Activated CD8-positive, alpha-beta memory T cell treated with anti-CD3 and anti-CD28 coated beads for 36 hours (primary cell): ENCODE data around the gene AUTS2. TPM values are rescaled to one million over a fixed set of nuclear protein-coding genes. Genes with fewer than 3 reads are reported as not detected.
"Not testable (repeated sequence)": the region's sequence is repeated elsewhere in the genome, so short reads cannot be mapped to it uniquely, and the experiment has no call there.

Experiments used
- CTCF ChIA-PET: fragments of 350-600 bp; sonication (Branson Sonifier 250); formaldehyde crosslinking; loops from one replicate; lab custom pipeline; 2021; ENCODE audit warnings: antibody characterized with exemption; lab: Charles Lee
- POLR2A ChIA-PET: fragments of 350-600 bp; sonication (Branson Sonifier 250); formaldehyde crosslinking; loops from one replicate; lab custom pipeline; 2021; ENCODE audit warnings: antibody characterized with exemption; lab: Charles Lee
- total RNA-seq, 2 experiments: library from RNA; stranded (reverse); gene quantifications; one replicate each; pipeline ENCODE4 v1.2.3, GENCODE V29; 2021

The AUTS2 gene
- total RNA-seq, 2 experiments from 2014 or later, result 3.4 to 3.5 TPM

DNA sequence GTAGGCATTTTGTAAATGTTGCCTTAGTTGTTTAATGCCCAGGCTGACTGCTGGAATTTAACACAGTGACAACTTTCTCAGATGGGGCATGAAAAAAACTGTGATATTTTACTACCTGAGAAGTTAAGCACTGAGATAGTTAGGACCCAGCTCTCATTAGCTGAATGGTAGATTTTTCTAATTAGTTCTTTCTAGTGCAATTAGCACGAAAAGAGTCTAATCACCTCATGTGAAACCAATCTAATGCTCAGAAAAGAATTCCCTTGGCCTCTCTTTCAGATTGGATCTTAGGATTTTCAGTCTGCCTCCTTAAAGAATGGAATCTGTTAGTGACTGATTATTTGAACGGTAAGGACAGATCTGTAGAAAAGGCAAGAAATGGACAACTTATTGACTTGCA is 743.2 kb downstream of the AUTS2 start:
- ChIA-PET CTCF (no interaction called here), POLR2A (no interaction called here)

- ChIA-PET CTCF (no interaction called here), POLR2A (no interaction called here)
Observed at GRCh38 chr7:70343519-70343918, 745.2 kb downstream of the AUTS2 start.

GRCh38 chr7:70344726-70345125 is 746.5 kb downstream of the AUTS2 start:
- POLR2A ChIA-PET, result no interaction called here
- CTCF ChIA-PET, result no interaction called here

- POLR2A ChIA-PET, result no interaction called here
- CTCF ChIA-PET, result no interaction called here
Observed at GRCh38 chr7:70346844-70347462, 748.7 kb downstream of the AUTS2 start.

- CTCF ChIA-PET, result no interaction called here
- POLR2A ChIA-PET, result no interaction called here
Observed at GRCh38 chr7:70347463-70348254, 749.4 kb downstream of the AUTS2 start.

DNA sequence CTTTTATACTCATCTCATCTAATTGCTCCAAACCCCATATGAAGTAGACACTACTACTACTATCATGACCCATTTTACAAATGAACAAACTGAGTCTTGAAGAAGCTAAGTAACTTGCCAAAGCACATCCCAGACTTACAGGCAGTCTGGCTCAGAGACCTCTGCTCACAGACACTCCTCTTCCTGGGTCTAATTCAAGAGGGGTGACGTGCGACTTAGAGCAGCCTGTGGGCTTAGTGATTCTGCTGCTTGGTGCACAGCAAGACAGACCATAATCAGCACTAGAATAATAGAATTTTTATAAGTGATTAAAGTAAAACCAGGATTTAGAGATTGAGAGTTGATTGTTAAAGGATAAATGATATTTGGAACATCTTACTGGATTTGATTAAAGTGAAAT is 750.8 kb downstream of the AUTS2 start:
- ChIA-PET CTCF (no interaction called here), POLR2A (no interaction called here)

DNA sequence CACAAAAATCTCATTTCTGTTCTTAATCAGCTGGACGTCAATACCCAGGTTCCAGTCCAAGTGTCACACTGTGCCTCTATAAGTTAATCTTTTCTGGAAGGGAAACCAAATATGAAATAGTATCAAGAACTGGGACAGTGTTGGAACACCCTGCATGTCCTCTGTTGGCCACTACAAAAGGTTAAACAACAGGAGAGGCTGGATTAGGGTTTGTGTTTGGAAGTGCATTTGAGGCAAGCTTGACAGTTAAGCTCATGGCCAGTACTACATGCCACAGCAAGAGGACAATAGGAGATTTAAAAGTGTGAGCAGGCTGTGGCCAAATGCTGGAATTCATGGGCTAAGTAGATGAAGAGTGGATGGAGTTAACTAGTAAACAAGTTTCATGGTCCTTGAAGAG is 751.5 kb downstream of the AUTS2 start:
- POLR2A ChIA-PET, result no interaction called here
- CTCF ChIA-PET, result no interaction called here

DNA sequence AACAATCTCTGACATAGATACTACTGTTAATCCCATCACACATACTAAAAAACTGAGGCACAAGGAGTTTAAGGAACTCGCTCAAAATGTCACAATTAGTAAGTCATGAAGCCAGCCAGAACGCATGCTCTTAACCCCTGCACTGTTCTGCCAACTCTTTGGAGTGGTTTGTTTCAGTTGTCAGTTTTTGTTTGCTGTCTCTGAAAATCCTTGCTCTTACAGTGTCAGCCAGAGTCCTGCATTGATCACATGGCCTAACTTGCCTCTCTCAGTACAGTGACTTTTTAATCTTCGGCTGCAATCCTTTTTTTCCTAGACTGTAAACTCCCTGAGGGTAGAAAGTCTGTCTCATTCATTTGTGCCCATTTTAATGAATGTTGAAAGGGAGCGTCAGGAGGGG is 753.8 kb downstream of the AUTS2 start:
- POLR2A ChIA-PET, result no interaction called here
- CTCF ChIA-PET, result no interaction called here

- ChIA-PET POLR2A (no interaction called here), CTCF (no interaction called here)
Observed at GRCh38 chr7:70352906-70353305, 754.6 kb downstream of the AUTS2 start.

DNA sequence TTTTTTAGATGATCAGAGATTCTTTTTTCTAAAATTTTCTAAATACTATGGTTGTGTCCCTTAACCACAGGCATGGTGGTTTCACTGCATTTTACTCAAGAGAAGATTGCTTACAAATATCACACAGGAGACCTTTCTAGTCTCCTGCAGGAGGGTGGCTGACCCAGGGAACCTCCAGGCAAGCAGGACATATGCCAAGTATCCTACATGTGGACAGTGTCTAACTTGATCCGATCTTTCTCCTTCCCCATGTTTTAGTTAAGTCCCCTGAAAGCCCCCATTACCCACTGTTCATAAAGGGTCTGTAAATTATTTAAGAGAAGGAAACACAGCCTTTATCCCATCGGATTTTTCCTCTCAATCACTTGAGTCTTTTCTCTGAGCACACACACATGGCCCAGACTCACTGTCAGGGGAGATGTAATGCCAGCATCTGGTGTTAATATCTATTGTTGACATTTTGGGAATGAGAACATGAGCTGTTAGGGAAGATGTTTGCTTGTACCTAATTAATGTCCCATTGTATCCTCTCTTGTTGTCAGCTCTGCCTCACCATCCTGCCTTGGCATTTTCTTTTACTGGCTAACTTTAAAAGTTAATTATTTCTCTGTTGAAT is 755.2 kb downstream of the AUTS2 start:
- ChIA-PET CTCF (no interaction called here), POLR2A (no interaction called here)

- CTCF ChIA-PET, result no interaction called here
Observed at GRCh38 chr7:70353946-70354335, 755.7 kb downstream of the AUTS2 start.

GRCh38 chr7:70354409-70355169 is 756.3 kb downstream of the AUTS2 start:
- CTCF ChIA-PET, result interaction anchor here (0.7 kb wide), 1 partner anchor 16 kb away, joined by 3 read pairs; no protein-coding TSS in a partner anchor
- POLR2A ChIA-PET, result no interaction called here

More at GRCh38 chr7:70353946-70354335, 755.7 kb downstream of the AUTS2 start:
- POLR2A ChIA-PET, result no interaction called here

GRCh38 chr7:70355198-70356020 is 757.1 kb downstream of the AUTS2 start:
- ChIA-PET POLR2A (no interaction called here), CTCF (no interaction called here)

GRCh38 chr7:70356085-70356786 is 758.0 kb downstream of the AUTS2 start:
- POLR2A ChIA-PET, result no interaction called here
- CTCF ChIA-PET, result no interaction called here

- POLR2A ChIA-PET, result no interaction called here
Observed at GRCh38 chr7:70356787-70357328, 758.6 kb downstream of the AUTS2 start.

GRCh38 chr7:70360557-70360956 is 762.3 kb downstream of the AUTS2 start:
- CTCF ChIA-PET, result no interaction called here
- POLR2A ChIA-PET, result no interaction called here

More at GRCh38 chr7:70356787-70357328, 758.6 kb downstream of the AUTS2 start:
- CTCF ChIA-PET, result no interaction called here

DNA sequence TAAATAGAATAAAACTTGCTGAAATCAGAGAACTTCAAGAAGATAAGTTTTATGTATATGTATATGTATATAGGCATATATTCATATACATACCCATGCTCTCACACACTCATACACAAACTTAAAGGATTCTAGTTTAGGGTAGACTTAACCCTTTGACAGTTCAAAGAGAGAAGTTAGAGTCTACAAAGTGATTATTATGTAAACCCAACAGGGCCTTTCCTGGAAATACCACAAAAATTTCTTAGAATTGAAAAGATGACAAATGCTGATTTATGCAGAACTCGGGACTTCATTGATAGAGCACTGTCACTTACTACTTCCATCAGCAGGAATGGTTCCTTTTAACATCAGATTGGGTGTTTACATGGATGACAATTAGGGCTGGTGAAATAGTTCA is 763.5 kb downstream of the AUTS2 start:
- CTCF ChIA-PET, result no interaction called here
- POLR2A ChIA-PET, result no interaction called here

DNA sequence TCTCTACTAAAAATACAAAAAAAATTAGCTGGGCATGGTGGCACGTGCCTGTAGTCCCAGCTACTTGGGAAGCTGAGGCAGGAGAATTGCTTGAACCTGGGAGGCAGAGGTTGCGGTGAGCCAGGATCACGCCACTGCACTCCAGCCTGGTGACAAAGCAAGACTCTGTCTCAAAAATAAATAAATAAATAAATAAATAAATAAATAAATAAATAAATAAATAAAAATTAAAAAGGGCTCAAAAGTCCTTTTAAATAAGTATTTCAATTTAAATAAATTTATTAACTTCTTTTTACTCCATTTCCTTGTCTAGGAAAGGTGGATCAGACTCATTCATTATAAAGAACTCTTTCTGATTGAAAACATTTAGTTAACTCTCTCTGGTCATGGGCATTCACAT is 766.1 kb downstream of the AUTS2 start:
- CTCF ChIA-PET, POLR2A ChIA-PET: not testable (repeated sequence)
